Measurements from ENCODE around the gene SYTL2.

SYTL2 gene

DNA sequence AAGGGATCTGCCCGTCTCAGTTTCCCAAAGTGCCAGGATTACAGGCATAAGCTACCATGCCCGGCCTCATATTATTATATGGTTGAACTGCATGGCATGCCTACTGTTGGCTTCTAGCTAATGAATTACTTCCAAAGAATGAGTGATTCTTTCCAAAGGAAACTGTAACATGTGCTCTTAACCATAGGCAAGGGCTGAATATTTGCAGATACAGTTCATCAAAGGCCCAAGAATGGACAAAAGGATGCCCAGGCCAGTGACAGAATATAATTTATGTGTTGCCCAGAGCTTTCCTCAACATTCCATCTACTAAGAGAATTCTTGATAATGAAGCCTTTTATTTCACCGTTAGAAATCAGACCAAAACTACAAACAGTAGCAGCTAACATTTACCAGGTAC, 98.0 kb downstream of the SYTL2 start:
- DNase-seq (ENCODE audit: low read depth): no peak
- TF ChIP-seq, protein P1, sequence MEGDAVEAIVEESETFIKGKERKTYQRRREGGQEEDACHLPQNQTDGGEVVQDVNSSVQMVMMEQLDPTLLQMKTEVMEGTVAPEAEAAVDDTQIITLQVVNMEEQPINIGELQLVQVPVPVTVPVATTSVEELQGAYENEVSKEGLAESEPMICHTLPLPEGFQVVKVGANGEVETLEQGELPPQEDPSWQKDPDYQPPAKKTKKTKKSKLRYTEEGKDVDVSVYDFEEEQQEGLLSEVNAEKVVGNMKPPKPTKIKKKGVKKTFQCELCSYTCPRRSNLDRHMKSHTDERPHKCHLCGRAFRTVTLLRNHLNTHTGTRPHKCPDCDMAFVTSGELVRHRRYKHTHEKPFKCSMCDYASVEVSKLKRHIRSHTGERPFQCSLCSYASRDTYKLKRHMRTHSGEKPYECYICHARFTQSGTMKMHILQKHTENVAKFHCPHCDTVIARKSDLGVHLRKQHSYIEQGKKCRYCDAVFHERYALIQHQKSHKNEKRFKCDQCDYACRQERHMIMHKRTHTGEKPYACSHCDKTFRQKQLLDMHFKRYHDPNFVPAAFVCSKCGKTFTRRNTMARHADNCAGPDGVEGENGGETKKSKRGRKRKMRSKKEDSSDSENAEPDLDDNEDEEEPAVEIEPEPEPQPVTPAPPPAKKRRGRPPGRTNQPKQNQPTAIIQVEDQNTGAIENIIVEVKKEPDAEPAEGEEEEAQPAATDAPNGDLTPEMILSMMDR (IDR thresholded peaks at IDR 0.05; ENCODE audit: insufficient read depth, low read depth, low read length, missing control alignments): no peak
- H3K4me3 ChIP-seq (ENCODE audit: low read length): no peak overlapping the region

DNA sequence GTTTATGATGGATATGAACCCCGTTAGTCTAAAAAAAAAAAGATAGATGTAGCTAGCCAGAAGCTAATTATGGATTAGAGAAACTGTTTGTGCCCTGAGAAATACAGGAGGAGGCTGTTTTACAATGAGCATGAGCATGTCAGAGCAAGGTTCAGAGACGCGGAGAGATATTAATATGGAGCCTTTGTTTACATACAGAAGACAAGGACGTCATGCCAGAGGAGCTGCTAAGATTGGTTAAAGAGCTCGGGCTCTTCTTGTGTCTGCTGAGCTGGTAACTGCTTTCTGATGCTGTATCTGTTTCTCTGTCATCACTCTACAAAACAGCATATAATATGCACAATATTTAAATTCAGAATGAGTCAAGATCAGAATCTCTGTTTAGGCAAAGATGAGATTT, 100.0 kb downstream of the SYTL2 start:
- H3K4me3 ChIP-seq (ENCODE audit: low read length): no peak overlapping the region
- DNase-seq (ENCODE audit: low read depth): peak; percentile 27
- TF ChIP-seq, protein P1 (IDR thresholded peaks at IDR 0.05; ENCODE audit: insufficient read depth, low read depth, low read length, missing control alignments): no peak

DNA sequence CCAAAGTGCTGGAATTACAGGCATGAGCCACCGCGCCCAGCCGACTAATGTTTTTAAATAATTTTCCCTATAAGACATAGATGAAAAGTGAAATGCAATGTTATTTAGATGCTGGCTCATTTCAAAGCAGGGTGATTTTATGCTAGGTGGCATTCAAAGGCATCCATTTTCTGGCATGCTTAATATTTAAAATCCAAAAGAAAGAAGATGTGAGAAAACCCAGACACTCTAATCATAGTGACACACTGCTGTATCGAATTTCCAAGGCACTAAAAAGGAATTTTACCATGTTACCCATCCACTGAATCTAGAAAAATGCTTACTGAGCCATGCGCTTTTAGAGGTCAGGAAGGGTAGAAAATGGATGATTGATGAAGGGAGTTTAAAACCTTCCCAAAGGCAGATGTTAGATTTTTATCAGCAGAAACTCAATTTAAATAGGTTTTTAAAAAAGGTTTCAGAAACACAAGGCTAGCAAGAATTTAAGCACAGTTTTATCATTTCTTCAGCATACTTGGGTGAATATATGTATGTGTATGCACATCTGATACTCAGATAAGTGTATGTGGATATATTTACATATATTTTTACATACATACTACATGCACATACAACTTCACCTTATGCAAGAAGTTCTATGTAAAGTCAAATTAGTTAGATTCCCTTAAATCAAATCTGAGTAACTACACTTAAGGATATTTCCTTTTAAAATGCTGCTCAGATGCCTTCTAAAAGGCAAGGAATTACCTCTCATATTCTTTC, 100.8 kb downstream of the SYTL2 start:
- TF ChIP-seq, protein P1 (IDR thresholded peaks at IDR 0.05; ENCODE audit: insufficient read depth, low read depth, low read length, missing control alignments): no peak
- H3K4me3 ChIP-seq (ENCODE audit: low read length): no peak overlapping the region
- no peak for DNase-seq (ENCODE audit: low read depth)

DNA sequence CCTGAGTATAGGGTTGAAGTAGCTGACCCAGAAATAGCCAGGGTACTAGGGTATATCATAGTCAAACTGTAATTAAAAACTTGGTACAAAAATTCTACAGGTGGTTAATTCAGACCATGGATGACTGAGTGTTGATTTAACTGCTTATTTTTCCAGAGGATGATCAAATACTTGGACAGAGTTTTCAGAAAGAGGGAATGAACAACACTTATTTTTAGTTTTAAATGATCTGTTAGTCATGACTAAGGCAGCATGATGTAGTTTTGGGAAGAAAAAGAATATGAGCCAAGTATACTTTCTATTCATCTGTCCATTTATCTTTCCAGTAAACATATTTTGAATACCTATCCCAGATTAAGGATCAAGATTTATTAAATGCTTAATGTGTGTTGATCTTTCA, 105.1 kb downstream of the SYTL2 start:
- TF ChIP-seq, protein P1 (IDR thresholded peaks at IDR 0.05; ENCODE audit: insufficient read depth, low read depth, low read length, missing control alignments): no peak
- DNase-seq (ENCODE audit: low read depth): no peak
- no peak overlapping the region for H3K4me3 ChIP-seq (ENCODE audit: low read length)

DNA sequence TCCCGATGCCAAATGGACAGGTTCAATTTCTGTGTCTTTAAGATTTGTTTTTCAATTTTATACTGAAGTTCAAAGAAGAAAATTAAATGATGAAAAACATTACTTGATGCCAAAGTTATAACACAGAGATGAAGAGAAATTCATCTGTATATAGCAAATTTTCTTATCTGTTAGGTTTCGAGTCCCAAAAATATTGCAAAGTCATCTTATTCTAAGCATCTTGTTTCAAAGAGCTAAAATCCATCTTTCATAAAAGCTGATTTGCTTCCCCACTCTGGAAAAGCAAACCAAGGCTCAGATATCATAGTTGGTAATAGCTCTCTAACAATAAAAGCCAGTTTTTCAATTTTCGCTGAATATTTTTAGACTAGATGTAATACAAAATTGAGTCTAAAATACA, 106.0 kb downstream of the SYTL2 start:
- no peak for DNase-seq (ENCODE audit: low read depth)
- TF ChIP-seq, protein P1 (IDR thresholded peaks at IDR 0.05; ENCODE audit: insufficient read depth, low read depth, low read length, missing control alignments): no peak
- H3K4me3 ChIP-seq (ENCODE audit: low read length): no peak overlapping the region

DNA sequence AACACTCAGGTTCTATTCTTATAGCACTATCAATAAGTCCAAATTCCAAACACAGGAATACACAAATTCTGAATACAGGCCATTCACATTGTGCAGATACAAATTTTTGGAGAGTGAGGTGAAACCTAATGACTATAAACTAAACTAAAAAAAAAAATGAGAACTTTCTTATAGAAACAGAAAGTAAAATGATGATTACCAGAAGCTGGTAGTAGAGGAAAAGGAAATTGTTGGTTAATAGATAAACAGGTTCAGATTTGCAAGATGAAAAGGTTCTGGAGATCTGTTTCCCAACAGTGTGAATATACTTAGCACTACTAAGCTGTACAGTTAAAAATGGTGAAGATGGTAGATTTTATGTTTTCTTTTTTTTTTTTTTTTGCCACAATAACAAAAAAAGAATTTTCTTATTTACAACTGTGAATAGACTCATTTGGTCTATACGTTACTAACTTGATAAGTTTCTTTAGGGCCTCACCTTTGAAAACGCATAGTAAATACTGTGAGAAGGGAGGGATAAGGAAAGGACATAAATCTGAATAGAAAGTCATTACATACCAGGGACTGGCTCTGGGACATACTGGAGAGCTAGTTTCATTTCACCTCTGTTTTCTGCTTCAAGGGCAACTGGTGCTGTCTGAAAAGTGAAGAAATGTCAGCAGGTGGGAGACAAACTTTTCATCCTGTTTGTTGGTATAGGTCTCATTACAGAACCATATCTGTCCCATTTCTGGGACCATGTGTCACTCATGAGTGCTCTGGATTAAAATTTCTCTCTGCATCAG, 110.8 kb downstream of the SYTL2 start:
- no peak overlapping the region for H3K4me3 ChIP-seq (ENCODE audit: low read length)
- TF ChIP-seq, protein P1 (IDR thresholded peaks at IDR 0.05; ENCODE audit: insufficient read depth, low read depth, low read length, missing control alignments): no peak
- no peak for DNase-seq (ENCODE audit: low read depth)

Measured in epithelial cell of esophagus (primary cell).